Measurements from ENCODE around the gene EXOC6B. TPM values are rescaled to one million over a fixed set of nuclear protein-coding genes. Genes with fewer than 3 reads are reported as not detected.

Gene EXOC6B
- total RNA-seq, 2 donors from 2014 or later, result 51.3 to 68.9 TPM

- peak; percentile 41 for DNase-seq
- no peaks in the 10 kb centered on the region for H3K4me1 ChIP-seq (ENCODE audit: control insufficient read depth, insufficient read depth, low read length)
- no peaks in the 10 kb centered on the region for H3K9me3 ChIP-seq (ENCODE audit: control insufficient read depth, low read length)
- H3K27ac Mint-ChIP-seq, result no peak overlapping the region
- peaks cover 39% of the 10 kb centered on the region for H3K27me3 Mint-ChIP-seq (ENCODE audit: insufficient read depth)
- H3K36me3 Mint-ChIP-seq (ENCODE audit: low read depth), result no peaks in the 10 kb centered on the region
- no peaks in the 10 kb centered on the region for H3K9me3 Mint-ChIP-seq
- no peak overlapping the region for H3K9ac ChIP-seq (ENCODE audit: extremely low read depth, low read length, poor library complexity, severe bottlenecking)
- 63 to 79% methylated on average over 5 to 10 of the region's 10 CpGs for WGBS, 2 experiments (ENCODE audit: insufficient coverage in 1 of 2, insufficient read length in 1 of 2)
- H3K4me3 Mint-ChIP-seq, result no peak overlapping the region
- H3K27me3 ChIP-seq (ENCODE audit: control insufficient read depth, insufficient read depth, low read length, poor library complexity, severe bottlenecking), result peaks cover 33% of the 10 kb centered on the region
- H3K4me1 Mint-ChIP-seq, result no peaks in the 10 kb centered on the region
- no peaks in the 10 kb centered on the region for H3K36me3 ChIP-seq (ENCODE audit: control insufficient read depth, insufficient read depth, low read length)
- no peak overlapping the region for H3K27ac ChIP-seq (ENCODE audit: low read depth, low read length)
- H3K4me3 ChIP-seq (ENCODE audit: low read length), result no peak overlapping the region
- no peak for TF ChIP-seq CTCF (conservative IDR thresholded peaks at IDR 0.05)
Measured at GRCh38 chr2:72136331-72136730, 689.5 kb downstream of the EXOC6B start.

GRCh38 chr2:72135921-72136320, 689.9 kb downstream of the EXOC6B start:
- H3K9me3 Mint-ChIP-seq, result no peaks in the 10 kb centered on the region
- no peaks in the 10 kb centered on the region for H3K36me3 ChIP-seq (ENCODE audit: control insufficient read depth, insufficient read depth, low read length)
- H3K27me3 Mint-ChIP-seq (ENCODE audit: insufficient read depth), result peaks cover 36% of the 10 kb centered on the region
- peaks cover 32% of the 10 kb centered on the region for H3K27me3 ChIP-seq (ENCODE audit: control insufficient read depth, insufficient read depth, low read length, poor library complexity, severe bottlenecking)
- no peak overlapping the region for H3K4me3 ChIP-seq (ENCODE audit: low read length)
- no peak overlapping the region for H3K27ac Mint-ChIP-seq
- 94% methylated on average over 7 of the region's 8 CpGs; no CpG with 5 or more reads in 1 of the 2 experiments for WGBS, 2 experiments (ENCODE audit: insufficient coverage in 1 of 2, insufficient read length in 1 of 2)
- no peaks in the 10 kb centered on the region for H3K9me3 ChIP-seq (ENCODE audit: control insufficient read depth, low read length)
- H3K4me3 Mint-ChIP-seq, result no peak overlapping the region
- DNase-seq, result no peak
- H3K4me1 ChIP-seq (ENCODE audit: control insufficient read depth, insufficient read depth, low read length), result no peaks in the 10 kb centered on the region
- no peak overlapping the region for H3K27ac ChIP-seq (ENCODE audit: low read depth, low read length)
- TF ChIP-seq CTCF (conservative IDR thresholded peaks at IDR 0.05), result no peak
- no peak overlapping the region for H3K9ac ChIP-seq (ENCODE audit: extremely low read depth, low read length, poor library complexity, severe bottlenecking)
- no peaks in the 10 kb centered on the region for H3K4me1 Mint-ChIP-seq
- no peaks in the 10 kb centered on the region for H3K36me3 Mint-ChIP-seq (ENCODE audit: low read depth)

- H3K27me3 Mint-ChIP-seq (ENCODE audit: insufficient read depth), result peaks cover 29% of the 10 kb centered on the region
- H3K9me3 ChIP-seq (ENCODE audit: control insufficient read depth, low read length), result no peaks in the 10 kb centered on the region
- H3K27me3 ChIP-seq (ENCODE audit: control insufficient read depth, insufficient read depth, low read length, poor library complexity, severe bottlenecking), result peaks cover 30% of the 10 kb centered on the region
- H3K9ac ChIP-seq (ENCODE audit: extremely low read depth, low read length, poor library complexity, severe bottlenecking), result no peak overlapping the region
- WGBS, 2 experiments (ENCODE audit: insufficient coverage in 1 of 2, insufficient read length in 1 of 2), result 94 to 98% methylated on average over 15 to 19 of the region's 19 CpGs
- H3K4me3 Mint-ChIP-seq, result no peak overlapping the region
- H3K27ac ChIP-seq (ENCODE audit: low read depth, low read length), result no peak overlapping the region
- peak; percentile 39 for DNase-seq
- no peaks in the 10 kb centered on the region for H3K36me3 Mint-ChIP-seq (ENCODE audit: low read depth)
- TF ChIP-seq CTCF (conservative IDR thresholded peaks at IDR 0.05), result no peak
- H3K4me1 Mint-ChIP-seq, result peaks cover 4% of the 10 kb centered on the region
- H3K9me3 Mint-ChIP-seq, result no peaks in the 10 kb centered on the region
- H3K4me1 ChIP-seq (ENCODE audit: control insufficient read depth, insufficient read depth, low read length), result no peaks in the 10 kb centered on the region
- H3K36me3 ChIP-seq (ENCODE audit: control insufficient read depth, insufficient read depth, low read length), result no peaks in the 10 kb centered on the region
- H3K27ac Mint-ChIP-seq, result no peak overlapping the region
- H3K4me3 ChIP-seq (ENCODE audit: low read length), result no peak overlapping the region
Measured at GRCh38 chr2:72134997-72135800, 690.6 kb downstream of the EXOC6B start.
